ENCODE data around the gene CYP51A1. TPM values are rescaled to one million over a fixed set of nuclear protein-coding genes. Genes with fewer than 3 reads are reported as not detected.

The CYP51A1 gene
- polyA plus RNA-seq, 3 donors = 5.9 to 32.4 (median 27.4) TPM

DNA sequence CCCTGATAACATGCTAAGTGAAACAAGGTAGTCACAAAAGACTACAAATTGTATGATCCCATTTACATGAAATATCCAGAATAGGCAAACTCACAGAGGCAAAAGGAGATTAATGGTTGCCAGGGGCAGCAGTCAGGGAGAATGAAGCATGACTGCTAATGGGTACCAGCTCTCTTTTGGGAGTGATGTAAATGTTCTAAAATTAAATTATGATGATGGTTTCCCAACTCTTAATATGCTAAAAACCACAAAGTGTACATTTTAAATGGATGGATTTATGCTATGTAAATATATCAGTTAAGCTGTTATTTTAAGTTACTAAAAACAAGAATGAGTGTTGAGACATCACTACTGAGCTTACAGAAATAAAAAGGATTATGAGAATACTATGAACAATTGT, 12.6 kb downstream of the CYP51A1 start:
- Histone ChIP-seq H2AFZ (ENCODE audit: insufficient read depth, low read depth, low read length, poor library complexity, severe bottlenecking) (no peak overlapping the region), H3K4me2 (replicated peaks; ENCODE audit: extremely low read depth, low read length, poor library complexity, severe bottlenecking) (no peak overlapping the region), H3K27ac (ENCODE audit: low read depth in 1 of 2, low read length in 2 of 2) (no peak overlapping the region), H3K27me3 (ENCODE audit: control insufficient read depth in 2 of 2, insufficient read depth in 2 of 2, low read length in 2 of 2) (no peaks in the 10 kb centered on the region), H3K4me3 (replicated peaks in 1 of 3; ENCODE audit: low read depth in 2 of 3, low read length in 3 of 3) (no peak overlapping the region), H3K36me3 (replicated peaks in 1 of 2; ENCODE audit: control insufficient read depth in 1 of 2, insufficient read depth in 2 of 2, low read length in 2 of 2) (peaks cover 20 to 70% of the 10 kb centered on the region in 2 donors), H4K20me1 (ENCODE audit: insufficient read depth, low read length) (no peaks in the 10 kb centered on the region), H3K9ac (ENCODE audit: insufficient read depth, low read length, poor library complexity, severe bottlenecking) (no peak overlapping the region), H3K4me1 (ENCODE audit: control insufficient read depth in 1 of 2, insufficient read depth in 2 of 2, low read length in 2 of 2) (no peaks in the 10 kb centered on the region), H3K79me2 (ENCODE audit: insufficient read depth, low read length) (no peaks in the 10 kb centered on the region), H3K9me3 (replicated peaks in 1 of 2; ENCODE audit: control insufficient read depth in 1 of 2, insufficient read depth in 1 of 2, low read length in 2 of 2) (no peaks in the 10 kb centered on the region)
- H3K4me1 Mint-ChIP-seq = no peaks in the 10 kb centered on the region
- H3K27me3 Mint-ChIP-seq (ENCODE audit: low read depth in 3 of 3) = no peaks in the 10 kb centered on the region
- no peak for DNase-seq
- no peak overlapping the region for H3K4me3 Mint-ChIP-seq
- TF ChIP-seq, protein P1, sequence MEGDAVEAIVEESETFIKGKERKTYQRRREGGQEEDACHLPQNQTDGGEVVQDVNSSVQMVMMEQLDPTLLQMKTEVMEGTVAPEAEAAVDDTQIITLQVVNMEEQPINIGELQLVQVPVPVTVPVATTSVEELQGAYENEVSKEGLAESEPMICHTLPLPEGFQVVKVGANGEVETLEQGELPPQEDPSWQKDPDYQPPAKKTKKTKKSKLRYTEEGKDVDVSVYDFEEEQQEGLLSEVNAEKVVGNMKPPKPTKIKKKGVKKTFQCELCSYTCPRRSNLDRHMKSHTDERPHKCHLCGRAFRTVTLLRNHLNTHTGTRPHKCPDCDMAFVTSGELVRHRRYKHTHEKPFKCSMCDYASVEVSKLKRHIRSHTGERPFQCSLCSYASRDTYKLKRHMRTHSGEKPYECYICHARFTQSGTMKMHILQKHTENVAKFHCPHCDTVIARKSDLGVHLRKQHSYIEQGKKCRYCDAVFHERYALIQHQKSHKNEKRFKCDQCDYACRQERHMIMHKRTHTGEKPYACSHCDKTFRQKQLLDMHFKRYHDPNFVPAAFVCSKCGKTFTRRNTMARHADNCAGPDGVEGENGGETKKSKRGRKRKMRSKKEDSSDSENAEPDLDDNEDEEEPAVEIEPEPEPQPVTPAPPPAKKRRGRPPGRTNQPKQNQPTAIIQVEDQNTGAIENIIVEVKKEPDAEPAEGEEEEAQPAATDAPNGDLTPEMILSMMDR (IDR thresholded peaks at IDR 0.05) = no peak
- H3K27ac Mint-ChIP-seq = no peak overlapping the region
- peaks cover 54 to 72% of the 10 kb centered on the region in 2 donors for H3K36me3 Mint-ChIP-seq
- H3K9me3 Mint-ChIP-seq = peaks cover 0 to 3% (median 0%) of the 10 kb centered on the region in 7 donors
- intact Hi-C loops (cut with micrococcal nuclease) = no loop called here

DNA sequence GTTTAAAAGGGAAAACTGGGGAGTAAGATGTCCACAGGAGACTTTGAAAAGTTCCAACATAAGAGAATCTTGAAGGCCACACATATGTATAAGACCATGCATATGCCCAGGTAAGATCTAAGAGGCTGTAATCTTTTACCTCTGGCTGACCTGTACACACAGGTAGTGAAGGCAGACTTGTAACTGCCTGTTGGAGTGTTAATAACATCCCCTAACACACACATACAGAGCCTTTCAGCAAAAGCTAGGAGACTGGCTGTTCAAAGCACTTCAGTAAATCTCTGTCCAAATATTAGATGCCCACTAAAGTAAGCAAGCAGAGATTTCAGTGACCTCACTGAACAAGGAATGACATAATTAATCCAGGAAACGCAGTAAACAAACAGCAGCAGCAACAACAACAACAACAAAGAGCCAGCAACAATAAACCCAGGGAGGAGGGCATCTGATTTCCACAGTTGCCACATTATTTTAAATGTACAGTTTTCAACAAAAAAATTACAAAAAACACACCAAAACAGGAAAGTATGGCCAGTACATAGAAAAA, 15.0 kb downstream of the CYP51A1 start:
- Histone ChIP-seq H3K36me3 (replicated peaks in 1 of 2; ENCODE audit: control insufficient read depth in 1 of 2, insufficient read depth in 2 of 2, low read length in 2 of 2) (peaks cover 27 to 66% of the 10 kb centered on the region in 2 donors), H3K9me3 (replicated peaks in 1 of 2; ENCODE audit: control insufficient read depth in 1 of 2, insufficient read depth in 1 of 2, low read length in 2 of 2) (no peaks in the 10 kb centered on the region), H2AFZ (ENCODE audit: insufficient read depth, low read depth, low read length, poor library complexity, severe bottlenecking) (no peak overlapping the region), H4K20me1 (ENCODE audit: insufficient read depth, low read length) (no peaks in the 10 kb centered on the region), H3K79me2 (ENCODE audit: insufficient read depth, low read length) (no peaks in the 10 kb centered on the region), H3K27ac (ENCODE audit: low read depth in 1 of 2, low read length in 2 of 2) (no peak overlapping the region), H3K4me2 (replicated peaks; ENCODE audit: extremely low read depth, low read length, poor library complexity, severe bottlenecking) (no peak overlapping the region), H3K4me1 (ENCODE audit: control insufficient read depth in 1 of 2, insufficient read depth in 2 of 2, low read length in 2 of 2) (no peaks in the 10 kb centered on the region), H3K9ac (ENCODE audit: insufficient read depth, low read length, poor library complexity, severe bottlenecking) (no peak overlapping the region), H3K27me3 (ENCODE audit: control insufficient read depth in 2 of 2, insufficient read depth in 2 of 2, low read length in 2 of 2) (no peaks in the 10 kb centered on the region), H3K4me3 (replicated peaks in 1 of 3; ENCODE audit: low read depth in 2 of 3, low read length in 3 of 3) (no peak overlapping the region)
- H3K27me3 Mint-ChIP-seq (ENCODE audit: low read depth in 3 of 3) = no peaks in the 10 kb centered on the region
- intact Hi-C loops (cut with micrococcal nuclease) = no loop called here
- no peaks in the 10 kb centered on the region for H3K4me1 Mint-ChIP-seq
- peaks cover 0 to 3% (median 0%) of the 10 kb centered on the region in 7 donors for H3K9me3 Mint-ChIP-seq
- DNase-seq = no peak
- H3K36me3 Mint-ChIP-seq = peaks cover 41 to 66% of the 10 kb centered on the region in 2 donors
- H3K27ac Mint-ChIP-seq = no peak overlapping the region
- no peak overlapping the region for H3K4me3 Mint-ChIP-seq
- WGBS (ENCODE audit: insufficient coverage) = 100% methylated on average over 1 of the region's 1 CpG
- TF ChIP-seq, protein P1 (IDR thresholded peaks at IDR 0.05) = no peak

Data from CD14-positive monocyte (primary cell).